ENCODE results near the gene NUP107. TPM values are rescaled to one million over a fixed set of nuclear protein-coding genes. Genes with fewer than 3 reads are reported as not detected.
A peak's percentile ranks its signal among the peaks of the same experiment; 100 is the strongest.

NUP107 gene
- total RNA-seq, 3 donors from 2014 or later (not counting 1 experiment from before 2014, with no cell fraction given) = 54.9 to 69.2 (median 62.0) TPM

GRCh38 chr12:68743356-68743755 lies 56.6 kb downstream of the NUP107 start:
- peaks cover 8% of the 10 kb centered on the region for H3K36me3 ChIP-seq (ENCODE audit: control insufficient read depth, insufficient read depth, low read length)
- Mint-ChIP-seq H3K36me3 (no peaks in the 10 kb centered on the region), H3K4me3 (no peak overlapping the region), H3K27ac (peak overlapping the region; percentile 3 to 43), H3K27me3 (ENCODE audit: low read depth in 2 of 2) (no peaks in the 10 kb centered on the region), H3K4me1 (peaks cover 25 to 27% of the 10 kb centered on the region in 2 donors), H3K9me3 (no peaks in the 10 kb centered on the region)
- H3K9me3 ChIP-seq (ENCODE audit: control insufficient read depth, insufficient read depth, low read length) = no peaks in the 10 kb centered on the region
- no peak for DNase-seq
- H3K27ac ChIP-seq (ENCODE audit: low read length) = no peak overlapping the region
- peaks cover 13% of the 10 kb centered on the region for H3K4me1 ChIP-seq (ENCODE audit: control insufficient read depth, insufficient read depth, low read length)
- no peak for ATAC-seq
- no peak for TF ChIP-seq CTCF (IDR thresholded peaks at IDR 0.05)
- no peaks in the 10 kb centered on the region for H3K27me3 ChIP-seq (ENCODE audit: control insufficient read depth, insufficient read depth, low read length)
- intact Hi-C loops (cut with micrococcal nuclease) = no loop called here
- no peak overlapping the region for H3K4me3 ChIP-seq (ENCODE audit: low read length)
- 69% methylated on average over 2 of the region's 2 CpGs for WGBS (ENCODE audit: insufficient coverage)

DNA sequence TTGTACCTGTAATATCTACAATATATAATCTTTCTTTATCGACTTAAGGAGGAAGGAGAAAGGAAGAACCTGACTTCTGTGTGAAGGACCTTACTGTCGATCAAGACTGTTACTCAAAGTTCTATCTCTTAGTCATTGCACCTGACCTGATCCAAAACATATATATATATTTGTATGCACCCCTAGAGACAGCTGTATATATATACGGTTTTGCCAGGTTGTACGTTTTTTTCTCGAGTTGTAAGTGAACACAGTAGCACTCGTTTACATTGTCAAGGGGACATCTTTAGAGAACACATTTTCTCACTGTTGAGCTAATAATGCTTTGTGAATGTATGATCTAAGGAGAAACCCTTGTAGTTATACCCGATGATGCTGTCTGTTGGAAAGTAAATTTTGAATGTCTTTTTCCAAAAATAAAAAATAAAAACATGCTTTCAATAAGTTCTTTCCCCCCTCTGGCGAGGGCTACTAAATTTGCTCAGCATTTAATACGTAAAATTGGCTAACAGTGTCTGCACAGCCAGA lies 58.7 kb downstream of the NUP107 start:
- Mint-ChIP-seq H3K4me3 (peak overlapping the region; percentile 97), H3K4me1 (peaks cover 39% of the 10 kb centered on the region in 2 donors), H3K27ac (peak overlapping the region; percentile 89 to 94), H3K27me3 (ENCODE audit: low read depth in 2 of 2) (no peaks in the 10 kb centered on the region), H3K9me3 (no peaks in the 10 kb centered on the region), H3K36me3 (no peaks in the 10 kb centered on the region)
- Histone ChIP-seq H3K4me3 (ENCODE audit: low read length) (peak overlapping the region; percentile 80), H3K9me3 (ENCODE audit: control insufficient read depth, insufficient read depth, low read length) (no peaks in the 10 kb centered on the region), H3K27me3 (ENCODE audit: control insufficient read depth, insufficient read depth, low read length) (no peaks in the 10 kb centered on the region), H3K4me1 (ENCODE audit: control insufficient read depth, insufficient read depth, low read length) (peaks cover 13% of the 10 kb centered on the region), H3K36me3 (ENCODE audit: control insufficient read depth, insufficient read depth, low read length) (peaks cover 11% of the 10 kb centered on the region), H3K27ac (ENCODE audit: low read length) (peak overlapping the region; percentile 81)
- WGBS (ENCODE audit: insufficient coverage) = 27% methylated on average over 5 of the region's 9 CpGs
- no peak for TF ChIP-seq CTCF (IDR thresholded peaks at IDR 0.05)
- DNase-seq (no peak), ATAC-seq (peak in 1 of 3 donors; percentile 3)
- intact Hi-C loops (cut with micrococcal nuclease) = loop anchor here (5.0 kb wide), 1 partner anchor 523 kb away; no protein-coding TSS in a partner anchor

GRCh38 chr12:68745904-68746571 lies 59.3 kb downstream of the NUP107 start, which contains the start of gene SLC35E3:
TSS of gene SLC35E3 (plus strand) at chr12:68746176. CDS start at chr12:68746378, 202 bp downstream.
- no peaks in the 10 kb centered on the region for H3K27me3 Mint-ChIP-seq (ENCODE audit: low read depth in 2 of 2)
- H3K36me3 ChIP-seq (ENCODE audit: control insufficient read depth, insufficient read depth, low read length) = peaks cover 11% of the 10 kb centered on the region
- H3K4me3 Mint-ChIP-seq = peak within 1 kb of the TSS; percentile 97
- H3K4me1 ChIP-seq (ENCODE audit: control insufficient read depth, insufficient read depth, low read length) = peaks cover 13% of the 10 kb centered on the region
- intact Hi-C loops (cut with micrococcal nuclease) = loop anchor here (1.0 to 5.0 kb wide), 3 partner anchors 61 to 524 kb away; no protein-coding TSS in a partner anchor
- under 1% methylated on average over 52 of the region's 52 CpGs for WGBS (ENCODE audit: insufficient coverage)
- H3K27ac ChIP-seq (ENCODE audit: low read length) = peak within 1 kb of the TSS; percentile 81
- no peaks in the 10 kb centered on the region for H3K9me3 Mint-ChIP-seq
- H3K36me3 Mint-ChIP-seq = no peaks in the 10 kb centered on the region
- DNase-seq (peak; percentile 88 to 95), ATAC-seq (peak; percentile 96 to 99 (median 99))
- no peak for TF ChIP-seq CTCF (IDR thresholded peaks at IDR 0.05)
- H3K4me3 ChIP-seq (ENCODE audit: low read length) = peak within 1 kb of the TSS; percentile 80
- H3K9me3 ChIP-seq (ENCODE audit: control insufficient read depth, insufficient read depth, low read length) = no peaks in the 10 kb centered on the region
- no peaks in the 10 kb centered on the region for H3K27me3 ChIP-seq (ENCODE audit: control insufficient read depth, insufficient read depth, low read length)
- H3K27ac Mint-ChIP-seq = peak within 1 kb of the TSS; percentile 89 to 94
- H3K4me1 Mint-ChIP-seq = peaks cover 39% of the 10 kb centered on the region in 2 donors
